Measurements from ENCODE around the gene DNAL4. TPM values are rescaled to one million over a fixed set of nuclear protein-coding genes. Genes with fewer than 3 reads are reported as not detected.

Gene DNAL4
- total and polyA plus RNA-seq, 2 donors (not counting 3 experiments of a cell fraction or from before 2014, with no cell fraction given), result 12.9 to 22.7 TPM

GRCh38 chr22:38828616-38829205, 34.8 kb upstream of the DNAL4 start:
- DNase-seq (ENCODE audit: low read depth, low spot score), result no peak
- Histone ChIP-seq H3K27me3 (ENCODE audit: control insufficient read depth in 2 of 2, insufficient read depth in 2 of 2, low read length in 2 of 2) (no peaks in the 10 kb centered on the region), H3K4me3 (replicated peaks in 1 of 3; ENCODE audit: insufficient read depth in 1 of 3, low read depth in 1 of 3, low read length in 3 of 3) (no peak overlapping the region), H3K9me1 (replicated peaks; ENCODE audit: control insufficient read depth, extremely low read depth, insufficient read depth, low read length) (no peaks in the 10 kb centered on the region), H3K79me2 (ENCODE audit: control insufficient read depth, insufficient read depth, low read length) (no peaks in the 10 kb centered on the region), H3K4me1 (ENCODE audit: control insufficient read depth, extremely low read depth, insufficient read depth, low read length) (no peaks in the 10 kb centered on the region), H3K27ac (ENCODE audit: insufficient read depth, low read depth, low read length) (no peak overlapping the region), H2AFZ (ENCODE audit: low read depth, low read length) (no peak overlapping the region), H4K20me1 (replicated peaks; ENCODE audit: control insufficient read depth, extremely low read depth, insufficient read depth, low read length) (no peaks in the 10 kb centered on the region), H3K4me2 (ENCODE audit: insufficient read depth, low read length) (no peak overlapping the region), H3K9me3 (replicated peaks; ENCODE audit: control insufficient read depth, insufficient read depth, low read length) (no peaks in the 10 kb centered on the region), H3K9ac (replicated peaks; ENCODE audit: extremely low read depth, insufficient read depth, low read length) (no peak overlapping the region), H3K36me3 (ENCODE audit: control insufficient read depth in 2 of 2, extremely low read depth in 1 of 2, insufficient read depth in 2 of 2, low read length in 2 of 2) (no peaks in the 10 kb centered on the region)
- CTCF ChIA-PET, result interaction anchor here (0.5 to 2.5 kb wide), 4 partner anchors 8 to 60 kb away, joined by 3 to 16 read pairs (median 3); no protein-coding TSS in a partner anchor
- dilution Hi-C loops (cut with MboI; ENCODE audit: extremely low pct_ligation_motif_present, low sequenced_read_pairs) (no loop called here), intact Hi-C loops (cut with micrococcal nuclease) (no loop called here)
- BruUV-seq (replicated peaks), result no TSS peak
- FAIRE-seq, result no peak
- POLR2A ChIA-PET, result no interaction called here
- no peak for TF ChIP-seq MAX (IDR thresholded peaks at IDR 0.05; ENCODE audit: insufficient read depth, insufficient read length)
- no peak for TF ChIP-seq CTCF (IDR thresholded peaks at IDR 0.05; ENCODE audit: extremely low read depth in 1 of 2, insufficient read depth in 1 of 2, low read depth in 1 of 2, low read length in 2 of 2)
- TF ChIP-seq FOS (IDR thresholded peaks at IDR 0.05; ENCODE audit: borderline replicate concordance, insufficient read depth, low read length), result no peak

- dilution Hi-C loops (cut with MboI; ENCODE audit: extremely low pct_ligation_motif_present, low sequenced_read_pairs) (no loop called here), intact Hi-C loops (cut with micrococcal nuclease) (no loop called here)
- H3K36me3 ChIP-seq (ENCODE audit: control insufficient read depth in 2 of 2, extremely low read depth in 1 of 2, insufficient read depth in 2 of 2, low read length in 2 of 2), result no peaks in the 10 kb centered on the region
- no peak overlapping the region for H3K27ac ChIP-seq (ENCODE audit: insufficient read depth, low read depth, low read length)
- no peak overlapping the region for H3K9ac ChIP-seq (replicated peaks; ENCODE audit: extremely low read depth, insufficient read depth, low read length)
- H3K4me2 ChIP-seq (ENCODE audit: insufficient read depth, low read length), result no peak overlapping the region
- no peaks in the 10 kb centered on the region for H3K79me2 ChIP-seq (ENCODE audit: control insufficient read depth, insufficient read depth, low read length)
- no peaks in the 10 kb centered on the region for H3K4me1 ChIP-seq (ENCODE audit: control insufficient read depth, extremely low read depth, insufficient read depth, low read length)
- no TSS peak for BruUV-seq (replicated peaks)
- ChIA-PET CTCF (interaction anchor here (0.8 to 2.5 kb wide), 4 partner anchors 8 to 62 kb away, joined by 3 to 16 read pairs (median 3); no protein-coding TSS in a partner anchor), POLR2A (no interaction called here)
- H3K4me3 ChIP-seq (replicated peaks in 1 of 3; ENCODE audit: insufficient read depth in 1 of 3, low read depth in 1 of 3, low read length in 3 of 3), result no peak overlapping the region
- no peaks in the 10 kb centered on the region for H3K27me3 ChIP-seq (ENCODE audit: control insufficient read depth in 2 of 2, insufficient read depth in 2 of 2, low read length in 2 of 2)
- TF ChIP-seq JUN (IDR thresholded peaks at IDR 0.05; ENCODE audit: borderline replicate concordance, insufficient read depth, insufficient read length, low read depth), result no peak
- TF ChIP-seq POLR2A (IDR thresholded peaks at IDR 0.05; ENCODE audit: low read depth, low read length), result no peak
- no peak for TF ChIP-seq MYC (IDR thresholded peaks at IDR 0.05; ENCODE audit: low read depth, low read length)
- TF ChIP-seq MAX (IDR thresholded peaks at IDR 0.05; ENCODE audit: insufficient read depth, insufficient read length), result no peak
- no peak for TF ChIP-seq POLR2AphosphoS5 (IDR thresholded peaks at IDR 0.05; ENCODE audit: insufficient read depth, low read depth, low read length)
- no peak for TF ChIP-seq EZH2 (IDR thresholded peaks at IDR 0.05; ENCODE audit: borderline replicate concordance, low read depth, low read length, severe bottlenecking)
- no peak for TF ChIP-seq GATA2 (IDR thresholded peaks at IDR 0.05; ENCODE audit: insufficient read depth, insufficient read length, low read depth, low read length)
- no peak for TF ChIP-seq FOS (IDR thresholded peaks at IDR 0.05; ENCODE audit: borderline replicate concordance, insufficient read depth, low read length)
- no peak for TF ChIP-seq CTCF (IDR thresholded peaks at IDR 0.05; ENCODE audit: extremely low read depth in 1 of 2, insufficient read depth in 1 of 2, low read depth in 1 of 2, low read length in 2 of 2)
- FAIRE-seq (no peak), DNase-seq (ENCODE audit: low read depth, low spot score) (no peak)
- no peaks in the 10 kb centered on the region for H4K20me1 ChIP-seq (replicated peaks; ENCODE audit: control insufficient read depth, extremely low read depth, insufficient read depth, low read length)
- H3K9me3 ChIP-seq (replicated peaks; ENCODE audit: control insufficient read depth, insufficient read depth, low read length), result no peaks in the 10 kb centered on the region
- no peak overlapping the region for H2AFZ ChIP-seq (ENCODE audit: low read depth, low read length)
- no peaks in the 10 kb centered on the region for H3K9me1 ChIP-seq (replicated peaks; ENCODE audit: control insufficient read depth, extremely low read depth, insufficient read depth, low read length)
These were observed 34.2 kb upstream of the DNAL4 start for GRCh38 chr22:38828191-38828590.
